GM12892 (cell line): ENCODE results near the gene PKN1.

Experiments used
- POLR2A ChIP-seq: IDR thresholded peaks from 2 replicates; pipeline ENCODE4 v1.6.1; 2011; ENCODE audit warnings: low read depth, low read length, control low read depth
- POLR2AphosphoS5 ChIP-seq: IDR thresholded peaks from 2 replicates; pipeline ENCODE4 v1.6.1; 2011; ENCODE audit warnings: low read depth, low read length, control low read depth
- TAF1 ChIP-seq: IDR thresholded peaks from 2 replicates; pipeline ENCODE4 v1.6.1; 2011; ENCODE audit warnings: low read depth, mild to moderate bottlenecking, control low read depth, low read length, borderline replicate concordance

DNA sequence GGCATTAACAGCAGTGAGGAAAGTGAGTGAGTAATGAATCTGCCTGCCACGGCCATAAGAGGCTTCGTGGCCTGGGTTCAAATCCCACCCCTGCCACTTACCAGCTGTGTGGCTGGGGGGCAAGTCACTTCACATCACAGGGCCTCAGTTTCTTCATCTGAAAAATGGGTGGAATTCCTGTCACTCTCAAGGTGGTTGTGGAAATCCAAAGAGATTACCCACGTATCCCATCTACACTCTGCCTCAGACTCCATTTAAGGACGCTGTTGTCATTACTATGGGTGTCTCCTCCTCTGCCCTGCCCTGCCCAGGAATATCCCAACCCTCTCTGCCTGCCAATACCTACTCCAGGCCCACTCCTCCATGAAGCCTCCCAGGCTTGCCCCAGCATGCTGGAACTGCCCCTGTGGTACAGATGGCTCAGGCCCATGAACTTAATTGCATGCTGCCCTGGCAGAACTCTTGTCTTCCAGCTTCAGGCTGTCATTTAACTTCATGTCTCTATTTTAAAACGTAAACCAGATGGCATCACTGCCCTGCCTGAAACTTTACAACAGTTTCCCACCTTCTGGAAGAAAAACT is 59.7 kb downstream of the PKN1 start:
- TF ChIP-seq POLR2A (no peak), POLR2AphosphoS5 (no peak), TAF1 (no peak)
